HG02678 (cell line): Measurements from ENCODE around the gene TCERG1L.
"Not testable (repeated sequence)": the region's sequence is repeated elsewhere in the genome, so short reads cannot be mapped to it uniquely, and the experiment has no call there.

Experiments
- ATAC-seq: cut with Tn5 transposase; IDR thresholded peaks from one replicate; pipeline ENCODE4 v1.9.1; 2021; ENCODE audit warnings: mild to moderate bottlenecking, moderate library complexity; ENCODE audit not compliant: unreplicated experiment

Gene TCERG1L

GRCh38 chr10:131150126-131150525 is 161.4 kb downstream of the TCERG1L start:
- no peak for ATAC-seq

GRCh38 chr10:131149586-131149985 is 161.9 kb downstream of the TCERG1L start:
- no peak for ATAC-seq

GRCh38 chr10:131149111-131149510 is 162.4 kb downstream of the TCERG1L start:
- no peak for ATAC-seq

DNA sequence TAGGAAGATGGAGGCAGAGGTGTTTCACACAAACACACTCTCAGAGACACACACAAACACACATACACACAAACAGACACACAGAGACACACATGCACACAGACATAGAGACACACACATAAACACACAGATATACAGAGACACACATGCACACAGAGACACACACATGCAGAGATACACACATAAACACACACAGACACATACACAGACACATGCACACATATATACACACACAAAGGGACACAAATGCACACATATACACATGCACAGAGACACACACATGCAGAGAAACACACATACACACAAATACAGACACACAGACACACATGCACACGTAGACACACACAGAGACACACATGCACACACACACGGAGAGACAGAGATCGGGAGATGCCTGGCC is 163.3 kb downstream of the TCERG1L start:
- ATAC-seq, result no peak

GRCh38 chr10:131147301-131147975 is 164.1 kb downstream of the TCERG1L start:
- ATAC-seq, result no peak

DNA sequence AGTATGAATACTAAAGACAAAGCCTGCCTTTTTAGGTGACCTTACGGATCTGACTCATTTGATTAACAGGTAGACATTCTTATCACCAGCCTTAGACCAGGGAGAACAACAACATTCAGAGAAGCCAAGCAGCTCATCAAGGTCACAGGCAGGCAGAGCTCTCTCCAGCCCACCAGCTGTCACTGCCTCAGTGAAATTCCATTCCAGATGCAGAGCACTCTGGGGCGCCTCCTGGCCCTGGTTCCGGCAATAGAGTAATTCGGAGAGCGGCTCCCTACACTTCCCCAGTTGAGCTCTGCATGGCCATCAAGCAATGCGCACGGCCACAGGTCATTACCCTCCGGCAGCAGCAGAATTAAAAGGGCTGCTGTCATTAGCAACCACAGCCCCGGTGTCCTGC is 164.7 kb downstream of the TCERG1L start:
- ATAC-seq, result no peak

DNA sequence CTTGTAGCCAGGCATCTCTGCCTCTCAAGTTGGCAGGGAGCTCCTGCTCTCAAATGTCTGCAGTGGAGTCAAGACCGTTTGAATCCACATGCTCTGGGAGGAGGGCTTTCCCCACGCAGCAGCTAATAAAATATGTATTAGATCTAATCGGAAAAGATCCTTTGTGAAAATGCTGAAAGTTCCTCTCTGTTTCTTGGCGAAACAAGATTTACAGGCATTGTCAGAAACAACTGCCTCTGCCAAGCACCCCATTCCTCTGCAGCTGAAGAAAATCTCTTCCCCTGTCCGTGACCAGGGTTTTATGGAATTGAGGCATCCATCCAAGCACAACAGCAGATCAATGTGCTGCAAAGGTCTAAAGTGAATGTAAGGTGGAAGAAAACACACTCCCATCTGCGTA is 165.8 kb downstream of the TCERG1L start:
- no peak for ATAC-seq

- no peak for ATAC-seq
Observed at GRCh38 chr10:131144711-131145375, 166.7 kb downstream of the TCERG1L start.

DNA sequence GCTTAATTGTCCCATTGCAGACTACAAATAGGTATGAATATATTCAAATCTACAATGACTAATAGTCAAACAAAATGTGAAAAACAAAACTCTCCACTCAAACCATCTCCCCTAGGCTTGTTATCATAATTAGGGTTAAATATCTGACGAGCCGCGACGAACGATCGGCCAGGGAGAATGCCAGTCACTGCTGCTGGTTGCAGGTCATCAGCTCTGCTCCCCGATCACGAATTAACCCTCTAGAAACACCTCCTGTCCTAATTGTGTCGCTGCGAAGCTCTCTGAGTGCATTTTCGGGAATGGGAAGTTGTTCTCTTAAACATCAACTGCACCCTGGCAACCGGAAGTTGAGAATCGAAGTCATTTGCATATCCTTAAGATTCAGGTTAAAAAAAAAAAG is 167.3 kb downstream of the TCERG1L start:
- ATAC-seq, result no peak

GRCh38 chr10:131143425-131144165 is 167.9 kb downstream of the TCERG1L start:
- ATAC-seq, result no peak

- ATAC-seq, result no peak
Observed at GRCh38 chr10:131142517-131143380, 168.8 kb downstream of the TCERG1L start.

- no peak for ATAC-seq
Observed at GRCh38 chr10:131141645-131142516, 169.6 kb downstream of the TCERG1L start.

GRCh38 chr10:131141207-131141606 is 170.3 kb downstream of the TCERG1L start:
- ATAC-seq, result no peak

DNA sequence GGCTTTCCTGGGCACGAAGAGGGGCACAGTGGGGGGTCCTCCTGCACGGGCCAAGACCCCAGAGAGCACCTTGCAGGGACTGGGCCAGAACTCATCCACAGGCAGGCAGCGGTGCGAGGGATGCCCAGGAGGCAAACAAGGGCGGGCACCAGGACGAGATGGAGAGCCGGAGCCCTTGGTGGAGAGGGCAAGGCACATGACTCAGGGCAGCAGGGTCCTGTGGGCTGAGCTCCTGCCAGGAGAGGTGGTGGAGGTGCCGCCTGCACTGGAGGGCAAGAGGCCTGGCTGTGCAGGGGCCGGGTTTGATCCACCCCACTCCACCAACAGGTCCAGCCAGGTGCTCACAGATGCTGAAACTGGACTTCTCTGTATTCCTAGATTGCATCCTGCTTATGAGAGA is 170.9 kb downstream of the TCERG1L start:
- no peak for ATAC-seq

DNA sequence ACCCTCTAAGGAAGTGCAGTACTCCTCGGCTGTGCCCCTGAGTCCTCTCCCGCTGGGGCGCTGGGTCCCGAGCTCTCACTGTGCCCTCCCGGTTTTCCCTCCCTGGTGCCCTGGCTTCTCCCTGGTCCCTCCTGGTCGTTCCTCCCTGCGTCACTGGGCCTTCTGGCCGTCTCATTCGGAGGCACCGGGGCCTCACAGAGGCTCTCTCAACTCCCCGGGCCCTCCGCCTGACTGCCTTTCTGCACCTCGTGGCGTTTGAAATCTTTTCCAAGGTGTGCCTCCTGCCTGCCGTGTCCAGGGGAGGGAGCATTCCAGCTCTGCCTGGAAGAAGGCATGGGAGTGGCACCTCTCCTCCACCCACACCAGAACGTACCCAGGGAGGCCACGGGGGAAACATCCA is 174.3 kb downstream of the TCERG1L start:
- ATAC-seq, result no peak

DNA sequence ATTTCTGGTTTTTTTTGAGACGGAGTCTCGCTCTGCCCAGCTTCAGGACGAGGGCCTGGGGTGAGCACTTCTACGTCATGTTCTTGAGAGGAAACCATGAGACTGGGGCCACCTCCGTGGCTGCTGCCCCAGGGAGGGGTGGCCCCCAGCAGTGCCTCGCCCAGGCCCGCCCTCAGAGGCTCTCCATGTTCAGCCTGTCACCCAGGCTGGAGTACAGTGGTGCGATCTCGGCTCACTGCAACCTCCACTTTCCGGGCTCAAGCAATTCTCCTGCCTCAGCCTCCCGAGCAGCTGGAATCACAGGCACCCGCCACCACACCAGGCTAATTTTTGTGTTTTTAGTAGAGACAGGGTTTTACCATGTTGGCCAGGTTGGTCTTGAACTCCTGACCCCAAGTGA is 175.2 kb downstream of the TCERG1L start:
- ATAC-seq, result not testable (repeated sequence)

DNA sequence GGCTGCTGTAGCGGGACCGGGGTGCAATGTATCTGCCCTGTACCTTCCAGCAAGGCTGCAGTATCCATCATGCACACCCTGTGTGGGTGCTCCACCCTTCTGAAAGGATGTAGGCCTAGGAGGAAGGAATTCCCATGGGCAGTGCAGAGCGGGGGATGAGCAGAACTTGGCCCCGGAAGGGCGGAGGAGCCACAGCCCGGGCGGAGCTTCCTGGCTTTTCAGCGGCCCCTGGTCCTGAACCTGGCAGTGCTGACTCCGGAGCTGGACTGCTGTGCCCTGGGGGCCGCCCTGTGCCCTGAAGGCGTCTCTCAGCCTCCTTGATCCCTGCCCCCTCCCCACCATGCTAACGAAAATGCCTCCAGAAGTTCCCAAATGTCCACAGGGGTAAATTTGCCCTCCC is 175.8 kb downstream of the TCERG1L start:
- ATAC-seq, result no peak

DNA sequence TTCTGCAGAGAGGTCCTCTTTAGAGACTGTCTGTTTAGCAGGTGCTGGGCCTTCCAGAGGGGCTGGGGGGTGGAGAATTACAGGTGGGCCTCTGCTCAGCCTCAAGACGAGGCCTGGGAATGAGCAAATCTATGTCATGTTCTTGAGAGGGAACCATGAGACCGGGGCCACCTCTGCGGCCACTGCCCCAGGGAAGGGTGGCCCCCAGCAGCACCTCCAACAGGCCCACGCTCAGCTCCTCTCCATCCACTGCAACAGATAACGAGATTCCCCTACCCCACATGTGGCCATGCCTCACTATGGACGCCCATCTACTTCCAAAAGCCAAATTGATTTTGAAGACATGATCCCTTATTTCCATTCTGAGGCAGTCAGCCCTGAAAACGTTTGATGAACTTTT is 176.9 kb downstream of the TCERG1L start:
- ATAC-seq, result no peak

DNA sequence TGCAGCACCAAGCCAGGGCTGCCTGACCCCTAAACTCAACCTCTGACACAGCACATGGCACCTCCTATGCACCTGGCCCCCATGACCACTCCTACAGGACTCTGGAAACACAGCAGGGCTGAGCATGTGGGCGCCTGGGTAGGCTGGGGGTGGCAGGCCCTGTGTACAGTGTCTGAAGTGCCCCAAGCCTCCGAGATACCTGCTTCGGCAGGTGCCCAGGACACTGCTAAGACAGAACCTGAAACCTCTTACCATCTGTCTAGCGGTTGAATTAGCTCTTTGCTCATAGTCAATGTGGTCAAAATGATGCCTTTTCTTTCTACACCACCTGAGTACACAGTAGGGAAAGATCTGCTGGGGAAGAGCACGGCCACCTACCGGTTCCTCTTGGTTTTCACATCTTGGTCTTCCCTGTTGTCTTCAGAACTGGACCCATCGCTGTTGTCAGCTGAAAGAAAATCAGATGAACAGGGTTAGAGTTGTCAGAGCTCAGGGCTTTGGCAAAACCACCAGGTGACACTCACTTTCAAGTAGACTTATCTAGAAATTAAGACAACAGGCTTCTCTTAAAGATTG is 177.4 kb downstream of the TCERG1L start:
- ATAC-seq, result no peak

DNA sequence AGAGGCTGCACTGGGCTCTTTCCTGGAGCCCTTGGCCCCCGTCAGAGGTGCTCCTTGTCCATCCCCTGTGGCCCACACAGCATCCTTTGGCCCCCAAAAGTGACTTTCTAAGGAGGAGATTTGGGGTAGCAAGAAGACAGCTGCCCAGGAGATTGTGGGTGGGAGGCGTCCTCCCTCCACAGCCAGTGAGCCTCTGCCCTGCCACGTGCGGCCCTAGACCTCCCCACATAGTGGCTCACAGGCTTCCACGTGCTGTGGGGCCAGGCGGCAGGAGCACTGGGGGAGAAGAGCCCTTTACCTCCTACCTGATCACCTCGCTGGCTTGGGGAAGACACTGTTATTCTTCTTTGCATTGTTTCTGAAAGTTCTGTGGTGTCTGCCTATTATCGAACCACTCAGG is 178.8 kb downstream of the TCERG1L start:
- no peak for ATAC-seq
